HG03025 (cell line): ENCODE data around the gene MOCS3.
"Not testable (repeated sequence)": the region's sequence is repeated elsewhere in the genome, so short reads cannot be mapped to it uniquely, and the experiment has no call there.

Experiments used
- ATAC-seq: cut with Tn5 transposase; IDR thresholded peaks from one replicate; pipeline ENCODE4 v1.9.1; 2021; ENCODE audit warnings: mild to moderate bottlenecking, moderate library complexity; ENCODE audit not compliant: unreplicated experiment, low FRiP score

The MOCS3 gene

GRCh38 chr20:50931306-50932015, 27.2 kb upstream of the MOCS3 start, which contains the start of gene ADNP:
TSS of gene ADNP (minus strand) at chr20:50931437. CDS start at chr20:50903996, 27,441 bp downstream.
- ATAC-seq, result peak; percentile 65

GRCh38 chr20:50932016-50932485, 26.6 kb upstream of the MOCS3 start:
- no peak for ATAC-seq

- ATAC-seq, result no peak
These were observed 25.8 kb upstream of the MOCS3 start for GRCh38 chr20:50932691-50933280.

GRCh38 chr20:50933589-50933988, 25.0 kb upstream of the MOCS3 start:
- ATAC-seq, result no peak

GRCh38 chr20:50943069-50943468, 15.5 kb upstream of the MOCS3 start:
- ATAC-seq, result no peak

- ATAC-seq, result no peak
These were observed 10.4 kb upstream of the MOCS3 start for GRCh38 chr20:50948132-50948785.

GRCh38 chr20:50953196-50953595, 5.4 kb upstream of the MOCS3 start:
- no peak for ATAC-seq

GRCh38 chr20:50953821-50954220, 4.8 kb upstream of the MOCS3 start:
- ATAC-seq, result no peak

GRCh38 chr20:50957276-50957675, 1.3 kb upstream of the MOCS3 start:
- no peak for ATAC-seq

- ATAC-seq, result peak; percentile 82
These were observed 612 bp upstream of the MOCS3 start, which contains the start of gene DPM1 for GRCh38 chr20:50957798-50958614. TSS of gene DPM1 (minus strand) at chr20:50958532. CDS start at chr20:50958523, 9 bp downstream.

GRCh38 chr20:50959543-50960126, 1.0 kb downstream of the MOCS3 start:
- ATAC-seq, result no peak

GRCh38 chr20:50967586-50967985, 9.0 kb downstream of the MOCS3 start:
- no peak for ATAC-seq

GRCh38 chr20:50968289-50968688, 9.7 kb downstream of the MOCS3 start:
- no peak for ATAC-seq

- ATAC-seq, result no peak
These were observed 10.8 kb downstream of the MOCS3 start for GRCh38 chr20:50969435-50969834.

GRCh38 chr20:50969912-50970311, 11.3 kb downstream of the MOCS3 start:
- no peak for ATAC-seq

GRCh38 chr20:50975701-50976330, 17.2 kb downstream of the MOCS3 start:
- no peak for ATAC-seq

GRCh38 chr20:50977066-50978021, 18.7 kb downstream of the MOCS3 start:
- no peak for ATAC-seq

GRCh38 chr20:50978533-50978932, 19.9 kb downstream of the MOCS3 start:
- not testable (repeated sequence) for ATAC-seq
